Right lobe of liver (tissue), 6 donors: ENCODE results near the gene USP2. TPM values are rescaled to one million over a fixed set of nuclear protein-coding genes. Genes with fewer than 3 reads are reported as not detected.

Experiments
- ATAC-seq, 4 donors: fragments of 200-7000 bp; cut with Tn5 transposase; one replicate each; pipeline ENCODE4 v1.9.1; 2020; ENCODE audit warnings: mild to moderate bottlenecking in 4 of 4, moderate library complexity in 4 of 4
- DNase-seq, 3 donors: peaks; one replicate each; pipeline ENCODE4 v3.0.0-alpha.2; 2020
- H3K27ac ChIP-seq, 3 donors: fragments of 200-600 bp; one replicate each; pipeline ENCODE4 v1.8.0; 2022
- H3K27me3 ChIP-seq, 2 donors: fragments of 200-600 bp; one replicate each; pipeline ENCODE4 v1.8.0; 2022
- H3K36me3 ChIP-seq, 4 donors: fragments of 200-600 bp; sonication (generic) in 1 of 4; one replicate each; pipeline versions ENCODE4 v1.5.1 to v1.8.0; 2017 to 2022; ENCODE audit warnings: control low read depth in 1 of 4
- H3K4me1 ChIP-seq, 4 donors: fragments of 200-600 bp; sonication (generic) in 1 of 4; one replicate each; pipeline versions ENCODE4 v1.5.1 to v1.8.0; 2017 to 2022; ENCODE audit warnings: control low read depth in 1 of 4
- H3K4me3 ChIP-seq, 3 donors: fragments of 200-600 bp; one replicate each; pipeline ENCODE4 v1.8.0; 2022
- H3K9me3 ChIP-seq, 4 donors: fragments of 200-600 bp; sonication (generic) in 1 of 4; one replicate each; pipeline versions ENCODE4 v1.5.1 to v1.8.0; 2017 to 2022; ENCODE audit warnings: control low read depth in 1 of 4
- CTCF ChIP-seq, 4 donors: fragments of 200-600 bp in 3 of 4; fragments of 450-650 bp in 1 of 4; IDR thresholded peaks; one replicate each; pipeline versions ENCODE4 v1.5.1 to v1.8.0; 2016 to 2022; ENCODE audit warnings: antibody characterized with exemption in 4 of 4, mild to moderate bottlenecking in 2 of 4
- POLR2A ChIP-seq: fragments of 450-650 bp; IDR thresholded peaks from one replicate; pipeline ENCODE4 v1.6.1; 2017; ENCODE audit warnings: antibody characterized with exemption, mild to moderate bottlenecking
- WGBS: methylation state at CpG from one replicate; pipeline ENCODE4 v1.1.6; 2018; ENCODE audit warnings: low coverage, low lambda C conversion rate; ENCODE audit not compliant: insufficient coverage; ENCODE audit errors: missing lambda C conversion rate; 5-methylcytosine and 5-hydroxymethylcytosine counted together
- intact Hi-C, 2 donors: fragments of 100-400 bp; cut with DNase I; formaldehyde crosslinking; loops; one replicate each; pipeline versions ENCODE4 v1.11.2 to v1.14.1; 2022
- total RNA-seq, 6 experiments: library from RNA; depleted of rRNA in 2 of 6; stranded (reverse); fragments of >200 nt in 2 of 6; fragmentation: NEBNext Ultra II Directional in 3 of 6; extraction: Animal tissue kit (Norgen Biotek cat#: 25700) in 3 of 6; gene quantifications; one replicate each; pipeline versions ENCODE4 v1.1.0 to v1.2.4, GENCODE V29; 2016 to 2023
- donor health status: DM: no; HTN: yes; CAD: no.
- donor health status: DM: no; HTN: no; CAD: no.
- donor health status: DM: no; HTN: no; CAD: no.
- donor health status: DM: no; HTN: yes; CAD: no.
- donor health status: DM: no; HTN: yes; CAD: no.

The USP2 gene
- total RNA-seq, 6 experiments from 2014 or later = 1.3 to 25.9 (median 4.6) TPM

- no peak for TF ChIP-seq POLR2A
- TF ChIP-seq CTCF (IDR thresholded peaks at IDR 0.05) = no peak
- peak in 1 of 4 donors; percentile 5 for ATAC-seq
- Histone ChIP-seq H3K9me3 (no peaks in the 10 kb centered on the region), H3K27me3 (no peaks in the 10 kb centered on the region), H3K4me1 (peaks cover 0 to 38% (median 0%) of the 10 kb centered on the region in 4 donors), H3K27ac (no peak overlapping the region), H3K4me3 (no peak overlapping the region), H3K36me3 (peaks cover 0 to 39% (median 6%) of the 10 kb centered on the region in 4 donors)
- WGBS = 84% methylated on average over 7 of the region's 9 CpGs
- intact Hi-C loops = no loop called here
- DNase-seq = no peak
These were observed 26.2 kb downstream of the USP2 start for GRCh38 chr11:119355091-119355843.

DNA sequence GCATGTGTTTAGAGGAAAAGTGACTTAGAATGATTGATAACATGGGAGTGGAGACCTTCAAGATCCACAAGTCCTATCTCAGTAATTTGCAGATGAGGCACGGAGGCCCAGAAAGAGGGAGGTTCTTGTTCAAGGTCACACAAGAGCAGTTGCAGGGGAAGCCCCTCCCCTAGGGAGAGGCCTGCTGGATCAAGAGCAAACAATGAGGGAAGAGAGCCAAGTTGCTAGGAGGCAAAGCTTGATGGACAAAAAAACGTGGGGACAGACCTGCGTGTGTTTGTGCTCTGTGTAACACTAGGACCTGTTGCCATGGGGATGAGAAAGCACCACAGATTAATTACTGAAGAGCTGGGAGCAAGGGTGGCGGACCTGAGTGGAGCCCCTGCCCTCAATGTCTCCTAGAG lies 28.6 kb downstream of the USP2 start:
- 0% methylated on average over 3 of the region's 4 CpGs for WGBS
- peak; percentile 43 to 61 (median 48) for ATAC-seq
- peaks cover 0 to 33% (median 0%) of the 10 kb centered on the region in 4 donors for H3K4me1 ChIP-seq
- H3K27me3 ChIP-seq = no peaks in the 10 kb centered on the region
- H3K36me3 ChIP-seq = peaks cover 0 to 16% (median 0%) of the 10 kb centered on the region in 4 donors
- H3K4me3 ChIP-seq = no peak overlapping the region
- TF ChIP-seq CTCF (IDR thresholded peaks at IDR 0.05) = no peak
- TF ChIP-seq POLR2A = no peak
- H3K9me3 ChIP-seq = no peaks in the 10 kb centered on the region
- intact Hi-C loops = no loop called here
- DNase-seq = no peak
- H3K27ac ChIP-seq = no peak overlapping the region

- 51% methylated on average over 2 of the region's 2 CpGs for WGBS
- intact Hi-C loops = no loop called here
- H3K27me3 ChIP-seq = no peaks in the 10 kb centered on the region
- no peaks in the 10 kb centered on the region for H3K9me3 ChIP-seq
- H3K36me3 ChIP-seq = peaks cover 0 to 4% (median 0%) of the 10 kb centered on the region in 4 donors
- H3K4me3 ChIP-seq = no peak overlapping the region
- DNase-seq (no peak), ATAC-seq (no peak)
- peaks cover 0 to 30% (median 0%) of the 10 kb centered on the region in 4 donors for H3K4me1 ChIP-seq
- H3K27ac ChIP-seq = no peak overlapping the region
- TF ChIP-seq POLR2A (no peak), CTCF (IDR thresholded peaks at IDR 0.05) (no peak)
These were observed 30.3 kb downstream of the USP2 start for GRCh38 chr11:119351232-119351631.

- Histone ChIP-seq H3K27me3 (no peaks in the 10 kb centered on the region), H3K4me3 (no peak overlapping the region), H3K9me3 (no peaks in the 10 kb centered on the region), H3K27ac (no peak overlapping the region), H3K36me3 (no peaks in the 10 kb centered on the region), H3K4me1 (peaks cover 0 to 20% (median 0%) of the 10 kb centered on the region in 4 donors)
- no peak for ATAC-seq
- intact Hi-C loops = no loop called here
- DNase-seq = peak in 1 of 3 donors; percentile 20
- TF ChIP-seq POLR2A = no peak
- TF ChIP-seq CTCF (IDR thresholded peaks at IDR 0.05) = no peak
- 57% methylated on average over 1 of the region's 6 CpGs for WGBS
These were observed 31.2 kb downstream of the USP2 start for GRCh38 chr11:119350302-119350701.
